NCI-H82 treated with DMSO at 0.1 percent for 48 hours (cell line): ENCODE measurements around the gene PSMD14.
"Not testable (repeated sequence)": the region's sequence is repeated elsewhere in the genome, so short reads cannot be mapped to it uniquely, and the experiment has no call there.

ENCODE experiments used
- DNase-seq: peaks from one replicate; lab custom pipeline; 2025; ENCODE audit not compliant: unreplicated experiment; lab: John Stamatoyannopoulos, UW

Gene PSMD14

GRCh38 chr2:161335626-161336025, 27.4 kb downstream of the PSMD14 start:
- no peak for DNase-seq

GRCh38 chr2:161337247-161337646, 29.0 kb downstream of the PSMD14 start:
- DNase-seq: peak; percentile 82

GRCh38 chr2:161339532-161339931, 31.3 kb downstream of the PSMD14 start:
- DNase-seq: not testable (repeated sequence)

GRCh38 chr2:161340930-161341413, 32.7 kb downstream of the PSMD14 start:
- DNase-seq: not testable (repeated sequence)

- DNase-seq: no peak
Measured at GRCh38 chr2:161343235-161343634, 35.0 kb downstream of the PSMD14 start.

DNA sequence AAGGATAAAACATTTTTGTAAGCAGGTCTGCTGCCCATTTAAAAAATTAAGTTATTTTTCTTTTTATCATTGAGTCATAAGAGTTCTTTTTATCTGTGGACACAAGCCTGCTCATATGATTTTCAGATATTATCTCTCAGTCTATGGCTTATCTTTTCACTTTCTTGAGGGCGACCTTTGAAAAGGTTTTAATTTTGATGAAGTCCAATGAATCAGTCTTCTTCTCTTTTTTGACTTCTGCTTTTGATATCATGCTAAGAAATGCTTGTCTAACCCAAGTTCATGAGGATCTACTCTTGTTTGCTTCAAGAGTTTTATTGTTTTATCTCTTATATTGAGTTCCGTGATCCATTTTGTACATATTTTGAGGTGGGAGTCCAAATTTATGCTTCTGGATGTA, 36.5 kb downstream of the PSMD14 start:
- DNase-seq: no peak

- no peak for DNase-seq
Measured at GRCh38 chr2:161351678-161352077, 43.5 kb downstream of the PSMD14 start.

DNA sequence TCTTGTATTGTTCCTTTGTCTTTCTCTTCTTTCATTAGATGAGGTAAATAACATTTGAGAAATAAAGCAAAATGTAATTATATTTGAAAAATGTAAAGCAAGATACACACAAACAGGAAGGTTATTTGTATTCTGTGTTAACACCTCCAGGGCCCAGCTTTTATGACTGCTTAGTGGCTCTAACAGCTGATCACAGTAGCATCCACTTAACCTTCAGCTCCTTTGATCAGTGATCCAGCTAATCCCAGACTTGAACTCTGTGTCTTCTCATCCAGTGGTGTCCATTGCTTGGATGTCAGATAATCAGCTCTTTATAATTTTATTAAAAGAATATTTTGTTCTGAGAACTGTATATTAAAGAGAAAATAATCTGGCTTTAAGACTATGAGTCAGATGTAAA, 44.5 kb downstream of the PSMD14 start:
- DNase-seq: peak; percentile 31

GRCh38 chr2:161353543-161353942, 45.3 kb downstream of the PSMD14 start:
- DNase-seq: no peak

DNA sequence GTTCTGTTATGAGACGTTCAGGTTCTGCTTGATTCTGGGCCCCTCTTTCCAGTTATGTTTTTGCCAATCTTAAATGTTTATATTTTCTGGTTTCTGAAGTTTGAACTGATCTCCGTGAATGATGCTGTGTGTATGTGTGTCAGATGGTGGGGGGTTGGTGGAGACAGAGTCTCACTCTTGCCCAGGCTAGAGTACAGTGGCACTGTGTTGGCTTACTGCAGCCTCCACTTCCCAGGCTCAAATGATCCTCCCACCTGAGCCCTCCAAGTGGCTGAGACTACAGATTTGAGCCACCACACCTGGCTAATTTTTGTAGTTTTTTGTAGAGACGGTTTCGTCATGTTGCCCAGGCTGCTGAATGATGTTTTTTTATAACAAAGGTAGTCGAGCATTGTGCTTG, 45.9 kb downstream of the PSMD14 start:
- DNase-seq: no peak

DNA sequence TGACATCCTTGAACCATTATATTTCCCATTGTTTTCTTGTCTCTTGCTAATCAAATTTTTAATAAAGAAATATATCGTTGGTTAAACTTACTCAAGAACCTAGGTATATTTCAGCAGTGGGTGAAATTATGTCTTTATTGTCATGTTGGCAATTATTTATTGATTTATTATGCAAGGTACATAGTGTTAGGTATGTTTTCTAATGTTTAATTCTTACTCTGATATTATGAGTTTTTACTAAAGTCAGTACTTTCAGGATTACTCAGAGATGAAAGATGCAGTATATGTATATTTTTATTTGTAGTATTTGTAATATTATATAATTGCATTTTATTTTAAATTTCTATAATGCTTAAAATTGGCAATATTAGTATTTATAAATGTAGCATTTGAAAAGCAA, 46.9 kb downstream of the PSMD14 start:
- no peak for DNase-seq

- DNase-seq: no peak
Measured at GRCh38 chr2:161355983-161356382, 47.8 kb downstream of the PSMD14 start.

DNA sequence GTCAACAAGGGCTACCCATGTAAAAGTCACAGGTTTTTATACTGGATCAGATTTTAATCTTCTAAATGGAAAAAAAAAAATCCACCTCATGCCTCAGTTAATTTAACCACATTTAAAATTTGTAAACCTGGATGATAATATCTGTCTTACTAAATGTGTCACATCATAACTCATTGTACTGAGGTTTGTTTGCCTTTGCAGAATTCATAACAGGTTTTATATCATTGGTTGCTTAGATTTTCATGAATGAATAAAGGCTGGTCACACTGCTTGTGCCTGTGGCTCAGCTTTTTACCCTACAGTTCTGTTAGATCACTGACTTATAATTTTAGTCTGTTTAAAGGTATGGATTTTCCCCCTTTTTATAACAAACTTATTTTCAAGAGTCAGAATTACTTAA, 48.9 kb downstream of the PSMD14 start:
- no peak for DNase-seq

DNA sequence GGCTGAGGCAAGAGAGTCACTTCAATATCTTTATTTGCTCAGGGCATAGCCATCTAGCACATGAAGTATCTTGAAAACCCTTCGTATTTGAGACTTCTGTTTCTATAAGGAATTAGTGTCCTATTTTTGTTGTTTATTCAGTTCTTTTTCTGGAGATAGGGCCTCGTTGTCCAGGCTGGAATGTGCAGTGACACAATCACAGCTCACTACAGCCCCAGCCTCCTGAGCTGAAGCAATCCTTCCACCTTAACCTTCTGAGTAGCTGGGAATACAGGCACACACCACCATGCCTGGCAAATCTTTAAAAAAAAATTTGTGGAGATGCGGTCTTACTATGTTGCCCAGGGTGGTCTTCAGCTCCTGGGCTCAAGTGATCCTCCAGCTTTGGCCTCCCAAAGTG, 50.6 kb downstream of the PSMD14 start:
- DNase-seq: no peak

GRCh38 chr2:161360095-161360654, 52.0 kb downstream of the PSMD14 start:
- DNase-seq: not testable (repeated sequence)

DNA sequence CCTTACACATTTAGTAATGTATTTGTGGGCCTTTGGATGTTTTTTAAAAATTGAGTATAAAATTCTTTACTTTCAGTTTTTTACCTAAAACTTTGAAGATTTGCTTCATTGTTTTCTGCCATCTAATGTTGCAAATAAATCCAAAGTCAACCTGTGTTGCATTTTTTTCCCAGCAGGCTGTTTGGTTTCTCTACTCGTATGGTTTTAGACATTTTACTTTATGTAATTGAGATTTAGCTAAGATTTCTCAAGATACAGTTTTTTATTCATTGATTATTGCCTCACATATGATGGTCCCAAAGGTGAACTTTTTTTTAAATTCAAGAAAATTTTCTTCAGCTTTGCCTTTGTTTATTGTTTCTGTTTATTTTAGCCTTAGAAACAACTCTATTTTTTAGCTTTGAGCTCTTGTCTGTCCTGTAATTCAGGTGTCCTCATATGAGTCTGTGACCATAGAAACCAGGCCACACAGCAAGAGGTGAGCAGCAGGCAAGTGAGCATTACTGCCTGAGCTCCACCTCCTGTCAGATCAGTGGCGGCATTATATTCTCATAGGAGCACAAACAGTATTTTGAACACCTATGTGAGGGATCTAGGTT, 54.4 kb downstream of the PSMD14 start:
- DNase-seq: no peak

DNA sequence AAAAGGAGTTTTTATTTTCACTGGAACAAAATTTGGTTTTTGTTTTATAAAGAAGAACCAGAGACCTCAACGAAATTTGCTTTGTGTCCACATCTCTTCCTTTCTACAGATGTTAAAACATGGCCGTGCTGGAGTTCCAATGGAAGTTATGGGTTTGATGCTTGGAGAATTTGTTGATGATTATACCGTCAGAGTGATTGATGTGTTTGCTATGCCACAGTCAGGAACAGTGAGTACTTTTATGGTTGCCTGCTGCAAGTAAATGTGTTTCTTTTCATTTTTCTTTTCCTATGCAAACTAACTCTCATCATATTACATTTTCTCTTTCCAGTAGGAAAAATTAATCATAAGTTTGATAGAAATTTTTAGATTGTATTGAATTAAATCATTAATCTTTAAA, 59.5 kb downstream of the PSMD14 start:
- DNase-seq: no peak

GRCh38 chr2:161369311-161369710, 61.1 kb downstream of the PSMD14 start:
- DNase-seq: no peak

DNA sequence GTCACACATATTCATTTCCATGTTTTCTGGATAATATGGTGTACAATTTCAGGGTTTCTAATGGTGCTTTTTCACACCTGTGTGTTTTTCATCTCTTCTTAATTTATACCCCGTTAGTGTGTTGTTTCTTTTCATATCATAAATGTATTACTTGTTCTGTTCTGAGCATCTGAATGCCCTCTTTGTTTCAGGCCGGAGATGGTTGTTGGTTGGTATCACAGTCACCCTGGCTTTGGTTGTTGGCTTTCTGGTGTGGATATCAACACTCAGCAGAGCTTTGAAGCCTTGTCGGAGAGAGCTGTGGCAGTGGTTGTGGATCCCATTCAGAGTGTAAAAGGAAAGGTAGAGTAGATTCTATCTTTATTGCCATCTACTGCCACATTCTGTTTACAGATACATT, 62.8 kb downstream of the PSMD14 start:
- no peak for DNase-seq

DNA sequence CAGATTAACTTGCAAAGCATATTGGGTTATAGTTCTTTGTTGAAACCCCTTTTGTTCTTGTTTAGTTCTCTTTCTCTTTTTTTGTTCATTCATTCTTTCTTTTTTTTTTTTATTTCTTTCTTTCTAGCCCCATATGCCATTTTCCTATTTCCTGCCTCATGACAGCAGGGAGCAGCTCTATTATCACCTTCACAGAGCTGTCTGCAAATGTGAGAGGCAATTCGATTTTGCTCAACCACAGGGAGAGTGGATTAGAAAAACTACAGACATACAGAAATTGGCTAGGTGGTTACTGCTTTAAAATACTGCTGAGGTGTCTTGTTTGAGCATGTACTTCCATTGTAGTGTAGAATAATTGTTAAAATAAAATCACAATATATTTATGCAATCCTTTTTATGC, 63.6 kb downstream of the PSMD14 start:
- no peak for DNase-seq

DNA sequence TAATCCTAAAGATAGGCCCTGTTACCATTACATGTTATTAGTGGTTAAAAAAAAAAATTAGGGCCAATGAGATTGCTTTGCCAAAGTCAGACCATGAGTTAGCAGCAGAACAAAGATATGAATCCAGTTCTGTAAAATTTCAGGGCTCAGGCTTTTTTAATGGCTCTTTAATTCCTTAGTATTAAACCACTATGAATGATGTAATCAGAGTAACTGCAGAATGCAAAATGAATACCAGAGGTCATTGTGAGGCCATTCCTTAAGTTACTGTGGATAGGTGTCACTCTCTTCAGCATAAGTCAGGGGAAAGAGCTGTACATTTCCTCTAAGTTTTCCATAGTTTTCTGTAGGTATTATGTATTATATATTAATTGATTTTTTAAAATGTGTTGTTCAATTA, 65.7 kb downstream of the PSMD14 start:
- DNase-seq: no peak

- DNase-seq: no peak
Measured at GRCh38 chr2:161374446-161374845, 66.2 kb downstream of the PSMD14 start.

DNA sequence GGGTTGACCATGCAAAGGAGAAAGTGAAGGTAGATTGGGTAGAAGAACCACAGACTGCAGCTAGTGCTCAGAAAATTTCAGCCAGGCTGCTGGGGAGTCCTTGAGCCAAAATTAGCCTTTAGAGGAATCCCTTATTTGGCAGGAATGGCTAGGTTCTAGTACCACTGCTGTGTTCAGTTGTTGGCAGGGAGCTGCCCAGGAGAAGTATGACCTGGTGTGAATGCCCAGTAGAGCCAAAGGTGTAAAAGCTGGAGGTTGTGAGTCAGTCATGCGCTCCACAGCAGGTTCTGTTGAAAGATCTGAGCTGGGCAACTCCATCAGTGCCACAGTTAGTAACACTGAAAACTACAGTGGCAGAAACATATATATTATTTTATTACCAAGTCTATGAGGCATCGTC, 71.5 kb downstream of the PSMD14 start:
- DNase-seq: no peak
